ENCODE measurements around the gene IRAG1. TPM values are rescaled to one million over a fixed set of nuclear protein-coding genes. Genes with fewer than 3 reads are reported as not detected.

Gene IRAG1
- total and polyA plus RNA-seq, 2 of the 13 experiments (the other 11 are each of a cell fraction or from before 2014, with no cell fraction given), result 0.13 to 0.20 TPM

DNA sequence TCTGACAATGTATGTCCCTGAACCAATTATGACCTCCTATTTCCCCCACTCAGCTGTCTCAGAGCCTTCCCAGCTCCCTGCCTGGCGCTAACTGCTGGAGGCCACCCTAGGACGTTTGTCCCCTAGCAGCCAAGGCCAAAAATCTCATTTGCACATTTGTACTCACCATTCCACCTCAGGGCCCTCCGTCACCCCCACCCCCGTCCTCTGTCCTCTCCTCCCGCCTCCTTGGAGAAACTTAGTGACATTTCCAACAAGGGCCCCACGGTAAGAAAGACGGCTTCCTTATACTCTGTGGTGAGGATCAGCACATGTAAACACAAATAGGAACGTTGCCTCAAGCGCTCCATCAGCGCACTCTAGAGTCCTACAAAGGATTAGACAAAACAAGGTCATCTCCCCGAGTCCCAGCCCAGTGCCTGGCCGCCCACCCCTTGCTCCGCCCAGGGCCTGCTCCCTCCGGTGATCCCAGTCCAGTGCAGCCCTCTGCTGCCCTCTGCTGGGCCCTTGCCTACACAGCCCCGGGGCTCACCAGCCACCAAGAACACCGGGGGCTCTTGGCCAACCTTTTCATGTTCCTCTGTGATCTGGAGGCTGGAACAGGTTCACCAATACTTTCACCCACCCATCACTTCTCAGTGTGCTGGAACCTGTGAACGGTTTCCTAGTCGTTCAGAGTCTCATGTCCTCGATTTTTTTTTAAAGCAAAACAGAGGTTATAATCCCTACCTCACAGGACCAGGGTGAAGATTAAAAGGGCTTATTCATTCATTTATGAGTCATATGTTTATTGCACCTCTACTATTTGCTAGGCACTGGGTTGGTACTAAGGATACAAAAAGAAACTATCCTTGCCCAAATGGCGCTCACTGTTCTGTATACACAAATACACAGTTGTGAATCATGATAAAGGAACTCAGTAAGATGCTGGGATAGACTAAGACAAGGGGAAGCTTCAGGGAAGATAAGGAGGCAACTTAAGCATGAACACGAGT, 42.2 kb upstream of the IRAG1 start:
- peak overlapping the region; percentile 14 to 62 (median 15); a peak in 4 of 6 replicates for H3K4me3 ChIP-seq (replicated peaks in 1 of 3; ENCODE audit: insufficient read depth in 1 of 3, low read depth in 2 of 3, low read length in 3 of 3)
- peak; percentile 84 for DNase-seq (ENCODE audit: low spot score)
- H3K27me3 ChIP-seq (ENCODE audit: control insufficient read depth in 1 of 2, insufficient read depth in 2 of 2, low read length in 2 of 2), result peaks cover 3 to 7% of the 10 kb centered on the region in 2 experiments; a peak in 3 of 5 replicates
- peaks cover 5% of the 10 kb centered on the region; the same call in 1 of the 2 replicates for H3K4me1 ChIP-seq (ENCODE audit: insufficient read depth, low read length)
- H3K9me3 ChIP-seq (ENCODE audit: low read length), result no peaks in the 10 kb centered on the region
- no peaks in the 10 kb centered on the region for H4K20me1 ChIP-seq (ENCODE audit: insufficient read depth, low read length)
- FAIRE-seq, result peak; percentile 77
- H3K27ac ChIP-seq (ENCODE audit: extremely low read length, insufficient read depth, low read length), result no peak overlapping the region
- WGBS (ENCODE audit: low lambda C conversion rate), result 3% methylated on average over 21 of the region's 21 CpGs
- no peak overlapping the region for H2AFZ ChIP-seq (ENCODE audit: low read length)
- H3K79me2 ChIP-seq (ENCODE audit: insufficient read depth, low read length), result no peaks in the 10 kb centered on the region
- peak overlapping the region; percentile 44 for H3K9ac ChIP-seq (ENCODE audit: insufficient read depth, low read depth, low read length)
- ChIA-PET POLR2A (interaction anchor here (1.6 kb wide), 1 partner anchor 15 kb away, joined by 3 read pairs; the partner anchor contains the start of gene CTR9), CTCF (ENCODE audit: low intra/inter-chr PET ratio, low total read pairs) (interaction anchor here (0.5 to 1.9 kb wide), 4 partner anchors 112 to 413 kb away, joined by 3 to 42 read pairs (median 16); no protein-coding TSS in a partner anchor)
- in situ Hi-C loops (cut with HindIII; ENCODE audit: extremely low pct_ligation_motif_present, low pct_unique_long_range_greater_than_20kb) (loop anchor here (5.0 kb wide), 2 partner anchors 113 to 328 kb away; no protein-coding TSS in a partner anchor), intact Hi-C loops (cut with micrococcal nuclease; ENCODE audit: unreplicated experiment) (loop anchor here (1.0 to 10.0 kb wide), 4 partner anchors 81 to 329 kb away; no protein-coding TSS in a partner anchor)
- no TSS peak for BruUV-seq (replicated peaks)
- ATAC-seq, result peak; percentile 99
- H3K4me2 ChIP-seq (ENCODE audit: low read depth, low read length), result peak overlapping the region; percentile 88
- no peaks in the 10 kb centered on the region for H3K36me3 ChIP-seq (replicated peaks in 1 of 2; ENCODE audit: control insufficient read depth in 1 of 2, insufficient read depth in 2 of 2, low read length in 2 of 2)
- TF ChIP-seq, protein P1, sequence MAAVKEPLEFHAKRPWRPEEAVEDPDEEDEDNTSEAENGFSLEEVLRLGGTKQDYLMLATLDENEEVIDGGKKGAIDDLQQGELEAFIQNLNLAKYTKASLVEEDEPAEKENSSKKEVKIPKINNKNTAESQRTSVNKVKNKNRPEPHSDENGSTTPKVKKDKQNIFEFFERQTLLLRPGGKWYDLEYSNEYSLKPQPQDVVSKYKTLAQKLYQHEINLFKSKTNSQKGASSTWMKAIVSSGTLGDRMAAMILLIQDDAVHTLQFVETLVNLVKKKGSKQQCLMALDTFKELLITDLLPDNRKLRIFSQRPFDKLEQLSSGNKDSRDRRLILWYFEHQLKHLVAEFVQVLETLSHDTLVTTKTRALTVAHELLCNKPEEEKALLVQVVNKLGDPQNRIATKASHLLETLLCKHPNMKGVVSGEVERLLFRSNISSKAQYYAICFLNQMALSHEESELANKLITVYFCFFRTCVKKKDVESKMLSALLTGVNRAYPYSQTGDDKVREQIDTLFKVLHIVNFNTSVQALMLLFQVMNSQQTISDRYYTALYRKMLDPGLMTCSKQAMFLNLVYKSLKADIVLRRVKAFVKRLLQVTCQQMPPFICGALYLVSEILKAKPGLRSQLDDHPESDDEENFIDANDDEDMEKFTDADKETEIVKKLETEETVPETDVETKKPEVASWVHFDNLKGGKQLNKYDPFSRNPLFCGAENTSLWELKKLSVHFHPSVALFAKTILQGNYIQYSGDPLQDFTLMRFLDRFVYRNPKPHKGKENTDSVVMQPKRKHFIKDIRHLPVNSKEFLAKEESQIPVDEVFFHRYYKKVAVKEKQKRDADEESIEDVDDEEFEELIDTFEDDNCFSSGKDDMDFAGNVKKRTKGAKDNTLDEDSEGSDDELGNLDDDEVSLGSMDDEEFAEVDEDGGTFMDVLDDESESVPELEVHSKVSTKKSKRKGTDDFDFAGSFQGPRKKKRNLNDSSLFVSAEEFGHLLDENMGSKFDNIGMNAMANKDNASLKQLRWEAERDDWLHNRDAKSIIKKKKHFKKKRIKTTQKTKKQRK (IDR thresholded peaks at IDR 0.05; ENCODE audit: low read length), result no peak
- no peak for TF ChIP-seq SSRP1 (CRISPR knock-in tag; IDR thresholded peaks at IDR 0.05)
- TF ChIP-seq ZNF260 (CRISPR knock-in tag; IDR thresholded peaks at IDR 0.05; ENCODE audit: borderline replicate concordance, low read depth), result no peak
- TF ChIP-seq, protein P2, sequence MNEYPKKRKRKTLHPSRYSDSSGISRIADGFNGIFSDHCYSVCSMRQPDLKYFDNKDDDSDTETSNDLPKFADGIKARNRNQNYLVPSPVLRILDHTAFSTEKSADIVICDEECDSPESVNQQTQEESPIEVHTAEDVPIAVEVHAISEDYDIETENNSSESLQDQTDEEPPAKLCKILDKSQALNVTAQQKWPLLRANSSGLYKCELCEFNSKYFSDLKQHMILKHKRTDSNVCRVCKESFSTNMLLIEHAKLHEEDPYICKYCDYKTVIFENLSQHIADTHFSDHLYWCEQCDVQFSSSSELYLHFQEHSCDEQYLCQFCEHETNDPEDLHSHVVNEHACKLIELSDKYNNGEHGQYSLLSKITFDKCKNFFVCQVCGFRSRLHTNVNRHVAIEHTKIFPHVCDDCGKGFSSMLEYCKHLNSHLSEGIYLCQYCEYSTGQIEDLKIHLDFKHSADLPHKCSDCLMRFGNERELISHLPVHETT (CRISPR knock-in tag; conservative IDR thresholded peaks at IDR 0.05), result no peak
- TF ChIP-seq ZNF644 (CRISPR knock-in tag; IDR thresholded peaks at IDR 0.05; ENCODE audit: low read depth), result no peak
- no peak for TF ChIP-seq ZNF703 (CRISPR knock-in tag; IDR thresholded peaks at IDR 0.05; ENCODE audit: borderline replicate concordance)
- TF ChIP-seq, protein P3, sequence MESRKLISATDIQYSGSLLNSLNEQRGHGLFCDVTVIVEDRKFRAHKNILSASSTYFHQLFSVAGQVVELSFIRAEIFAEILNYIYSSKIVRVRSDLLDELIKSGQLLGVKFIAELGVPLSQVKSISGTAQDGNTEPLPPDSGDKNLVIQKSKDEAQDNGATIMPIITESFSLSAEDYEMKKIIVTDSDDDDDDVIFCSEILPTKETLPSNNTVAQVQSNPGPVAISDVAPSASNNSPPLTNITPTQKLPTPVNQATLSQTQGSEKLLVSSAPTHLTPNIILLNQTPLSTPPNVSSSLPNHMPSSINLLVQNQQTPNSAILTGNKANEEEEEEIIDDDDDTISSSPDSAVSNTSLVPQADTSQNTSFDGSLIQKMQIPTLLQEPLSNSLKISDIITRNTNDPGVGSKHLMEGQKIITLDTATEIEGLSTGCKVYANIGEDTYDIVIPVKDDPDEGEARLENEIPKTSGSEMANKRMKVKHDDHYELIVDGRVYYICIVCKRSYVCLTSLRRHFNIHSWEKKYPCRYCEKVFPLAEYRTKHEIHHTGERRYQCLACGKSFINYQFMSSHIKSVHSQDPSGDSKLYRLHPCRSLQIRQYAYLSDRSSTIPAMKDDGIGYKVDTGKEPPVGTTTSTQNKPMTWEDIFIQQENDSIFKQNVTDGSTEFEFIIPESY (CRISPR knock-in tag; IDR thresholded peaks at IDR 0.05), result 0 out of 2 replicates have a peak, but pooled peaks have one; percentile 44
- TF ChIP-seq HDAC2 (CRISPR knock-in tag; IDR thresholded peaks at IDR 0.05), result 0 out of 2 replicates have a peak, but pooled peaks have one; percentile 19
- TF ChIP-seq POLR2G (IDR thresholded peaks at IDR 0.05; ENCODE audit: low read depth, low read length), result no peak
- no peak for TF ChIP-seq PHF8 (CRISPR knock-in tag; IDR thresholded peaks at IDR 0.05)
- TF ChIP-seq MBD4 (IDR thresholded peaks at IDR 0.05; ENCODE audit: borderline replicate concordance, low read length), result no peak
- TF ChIP-seq ZNF614 (CRISPR knock-in tag; IDR thresholded peaks at IDR 0.05; ENCODE audit: borderline replicate concordance), result peak; percentile 35; the same call in 1 of the 2 replicates
- no peak; the same call in 1 of the 2 replicates for TF ChIP-seq ZNF788 (CRISPR knock-in tag; IDR thresholded peaks at IDR 0.05; ENCODE audit: borderline replicate concordance)
- no peak for TF ChIP-seq PHB2 (IDR thresholded peaks at IDR 0.05; ENCODE audit: partially characterized antibody)
- TF ChIP-seq ZMYM3 (CRISPR knock-in tag; IDR thresholded peaks at IDR 0.05), result no peak
